Stimulated activated CD8-positive, alpha-beta memory T cell treated with anti-CD3 and anti-CD28 coated beads, Interleukin-15, amount 100 ng/mL, for 4 hours (primary cell): ENCODE results near the gene ARHGEF10L.

Source experiments
- DNase-seq, 2 donors: peaks; one replicate each; pipeline ENCODE4 v3.0.0-alpha.2; 2020; ENCODE audit warnings: low read depth in 2 of 2

ARHGEF10L gene

GRCh38 chr1:17523321-17524041, 16.0 kb upstream of the ARHGEF10L start:
- no peak for DNase-seq

GRCh38 chr1:17524645-17525044, 14.9 kb upstream of the ARHGEF10L start:
- DNase-seq, result no peak

DNA sequence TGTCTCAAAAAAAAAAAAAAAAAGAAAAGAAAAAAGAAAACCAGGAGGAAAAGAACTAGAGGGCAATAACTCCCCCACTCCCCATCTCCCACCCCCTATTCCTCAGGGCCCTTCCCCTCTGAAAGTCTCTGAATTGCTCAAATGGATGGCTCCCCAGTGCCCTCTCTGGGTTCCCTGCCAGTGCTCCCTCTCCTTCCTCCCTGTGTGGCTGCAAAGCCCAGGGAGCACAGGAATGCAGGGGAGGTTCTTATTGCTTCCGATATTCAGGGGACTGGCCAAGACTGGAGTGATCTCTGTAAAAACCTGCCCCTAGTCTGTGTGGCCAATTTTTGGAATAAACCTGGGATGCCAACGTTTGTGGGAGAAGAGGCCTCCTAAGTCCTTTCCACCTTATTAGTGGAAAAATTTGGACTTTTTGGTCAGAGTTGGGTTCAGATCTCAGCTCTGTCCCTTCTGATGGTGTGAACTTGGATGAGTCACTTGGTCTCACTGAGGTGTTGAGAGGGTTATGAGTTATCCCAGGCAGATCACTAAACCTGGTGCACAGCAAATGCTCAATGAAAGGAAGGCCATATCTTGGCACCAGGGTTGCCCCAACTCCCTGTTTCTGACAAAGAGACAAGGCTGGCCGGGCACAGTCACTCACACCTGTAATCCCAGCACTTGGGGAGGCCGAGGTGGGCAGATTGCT, 13.4 kb upstream of the ARHGEF10L start:
- DNase-seq, result no peak

- DNase-seq, result no peak
Observed at GRCh38 chr1:17527036-17527914, 12.2 kb upstream of the ARHGEF10L start.

DNA sequence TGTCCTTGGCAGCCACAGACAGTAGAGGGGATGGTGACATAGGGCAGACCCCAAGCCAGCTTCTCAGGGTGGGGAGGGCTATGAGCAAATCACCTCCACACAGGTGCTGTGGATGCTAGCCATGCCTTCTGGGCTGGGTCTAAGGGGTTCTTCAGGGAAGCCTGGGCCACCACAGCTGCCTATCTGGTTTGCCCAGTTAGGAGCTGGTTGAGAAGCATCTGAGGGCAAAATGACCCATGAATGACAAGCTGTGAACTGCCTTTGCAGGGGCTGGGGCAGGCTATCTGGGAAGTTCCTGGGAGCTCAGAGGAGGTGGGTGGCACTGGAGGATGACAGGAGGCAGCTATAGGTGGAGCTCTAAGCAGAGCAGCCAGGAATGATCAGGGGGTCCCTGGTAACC, 10.1 kb upstream of the ARHGEF10L start:
- DNase-seq, result no peak

DNA sequence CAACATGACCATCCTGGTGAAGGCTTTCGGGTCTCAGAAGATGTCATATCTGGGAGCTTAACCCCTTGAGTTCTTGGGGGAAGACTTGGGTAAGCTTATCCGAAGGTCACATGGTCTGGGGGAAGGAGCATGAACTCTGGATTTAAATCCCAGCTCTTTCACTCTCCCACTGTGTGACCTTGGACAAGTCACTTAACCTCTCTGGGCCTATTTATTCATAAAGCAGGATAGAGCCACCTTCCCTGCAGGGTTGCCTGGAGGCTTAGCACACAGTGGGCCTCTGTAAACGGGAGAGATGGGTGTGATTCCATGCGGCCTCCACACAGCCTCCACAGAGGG, 8.2 kb upstream of the ARHGEF10L start:
- DNase-seq, result no peak

GRCh38 chr1:17531682-17532487, 7.6 kb upstream of the ARHGEF10L start:
- DNase-seq, result no peak

DNA sequence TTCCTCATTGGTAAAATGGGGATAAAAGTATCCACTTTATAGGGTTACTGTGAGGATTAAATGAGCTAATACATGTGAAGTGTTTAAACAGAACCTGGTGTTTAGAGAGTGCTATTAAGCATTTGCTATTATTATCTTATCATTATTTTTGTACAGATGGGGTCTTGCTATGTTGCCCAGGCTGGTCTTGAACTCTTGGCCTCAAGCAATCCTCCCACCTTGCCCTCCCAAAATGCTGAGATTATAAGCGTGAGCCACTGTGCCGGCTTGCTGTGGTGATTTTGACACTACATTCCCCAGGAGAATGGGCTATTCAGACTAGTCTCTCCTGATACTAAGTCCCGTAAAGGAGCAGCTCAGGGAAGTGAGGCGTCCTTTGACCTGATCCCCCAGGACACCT, 6.3 kb upstream of the ARHGEF10L start:
- DNase-seq, result no peak

GRCh38 chr1:17535300-17535936, 4.1 kb upstream of the ARHGEF10L start:
- DNase-seq, result no peak

- no peak for DNase-seq
Observed at GRCh38 chr1:17538010-17538409, 1.5 kb upstream of the ARHGEF10L start.

GRCh38 chr1:17538428-17539117, 925 bp upstream of the ARHGEF10L start:
- DNase-seq, result no peak

DNA sequence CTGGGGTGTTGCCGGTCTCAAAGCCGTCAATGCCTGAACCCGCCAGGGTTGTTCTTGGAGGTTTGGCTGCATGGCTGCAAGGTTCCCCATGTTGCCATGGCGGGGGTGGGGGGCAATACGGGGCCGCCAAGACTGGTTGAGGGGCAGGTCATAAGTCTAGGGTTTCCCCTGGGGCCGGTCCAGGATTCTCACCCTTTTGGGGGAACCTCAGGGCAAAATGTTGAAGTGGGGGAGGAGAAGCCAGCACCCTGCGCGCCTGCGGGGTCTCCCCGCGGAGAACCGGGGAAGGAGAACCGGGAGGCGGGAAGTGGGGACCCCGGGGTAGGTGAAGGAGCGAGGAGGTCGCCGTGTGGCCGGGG, 401 bp upstream of the ARHGEF10L start:
- no peak for DNase-seq

DNA sequence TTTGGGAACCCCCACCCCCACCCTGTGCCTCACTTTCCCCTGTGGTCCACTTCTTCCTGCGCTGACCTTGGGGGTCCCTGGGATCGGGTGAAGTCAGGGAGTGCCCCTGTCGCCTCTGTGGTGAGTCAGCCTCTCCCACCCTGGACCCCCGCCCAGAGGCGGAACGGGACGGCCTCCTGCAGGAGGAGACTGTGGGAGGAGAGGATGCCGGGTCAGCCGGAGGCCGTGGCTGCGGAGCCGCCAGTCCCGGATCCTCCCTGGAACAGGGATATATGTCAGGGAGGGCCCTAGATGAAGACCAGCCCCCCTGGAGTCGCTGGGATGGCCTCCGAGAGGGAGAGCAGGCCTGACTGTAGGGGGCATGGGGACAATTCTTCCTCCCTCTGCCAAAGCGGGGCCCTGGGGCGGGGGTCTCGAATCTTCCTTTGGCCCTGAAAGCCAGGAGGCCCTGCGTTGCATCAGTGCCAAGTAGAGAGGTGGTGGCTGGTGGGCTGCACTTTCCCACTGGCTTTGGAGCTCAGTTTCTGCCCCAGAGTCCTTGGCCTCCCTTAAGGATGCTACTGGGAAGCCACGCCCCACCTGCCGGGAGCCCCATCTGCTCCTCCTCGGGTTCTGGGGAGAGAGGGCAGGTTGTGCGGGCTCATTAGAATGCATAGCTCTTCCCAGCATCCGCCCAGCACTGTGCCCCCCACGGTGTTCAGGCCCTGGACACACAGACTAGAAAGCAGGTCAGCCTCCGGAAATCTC, 930 bp downstream of the ARHGEF10L start:
- no peak for DNase-seq

DNA sequence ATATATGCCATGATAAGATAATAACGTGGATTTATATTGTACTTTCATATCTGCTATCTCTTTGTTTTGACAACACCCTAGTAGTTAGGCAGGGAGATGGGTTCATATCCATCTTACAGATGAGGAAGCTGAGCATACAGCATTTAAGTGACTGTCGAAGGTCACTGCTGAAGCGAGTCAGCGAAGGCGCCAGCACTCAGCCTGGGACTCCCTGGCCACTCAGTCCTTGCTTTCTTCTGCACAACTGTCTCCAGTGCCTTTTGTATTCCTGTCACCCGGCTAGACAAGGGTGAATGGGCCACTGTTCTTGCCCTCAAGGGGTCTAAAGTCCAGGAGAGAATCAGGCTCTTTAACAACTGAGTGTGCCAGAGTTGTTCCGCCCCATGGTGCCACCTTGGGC, 3.1 kb downstream of the ARHGEF10L start:
- no peak for DNase-seq

DNA sequence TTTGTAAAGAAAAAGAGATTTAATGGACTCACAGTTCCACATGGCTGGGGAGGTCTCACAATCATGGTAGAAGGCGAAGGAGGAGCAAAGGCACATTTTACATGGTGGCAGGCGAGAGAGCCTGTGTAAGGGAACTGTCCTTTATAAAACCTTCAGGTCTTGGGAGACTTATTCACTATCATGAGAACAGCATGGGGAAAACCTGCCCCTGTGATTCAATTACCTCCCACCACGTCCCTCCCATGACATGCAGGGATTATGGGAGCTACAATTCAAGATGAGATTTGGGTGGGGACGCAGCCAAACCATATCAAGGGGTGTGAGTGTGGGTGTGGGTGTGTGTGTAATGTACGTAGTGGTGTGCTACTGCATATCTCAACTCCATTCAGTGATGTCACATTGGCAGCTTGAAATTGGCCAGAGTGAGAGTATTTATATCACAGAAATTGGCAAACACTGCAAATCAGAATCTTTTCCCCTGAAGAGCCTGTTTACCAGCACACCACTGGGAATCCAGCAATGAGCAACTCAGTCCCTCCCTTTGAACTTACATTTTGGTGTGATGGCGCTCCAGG, 5.4 kb downstream of the ARHGEF10L start:
- DNase-seq, result no peak

DNA sequence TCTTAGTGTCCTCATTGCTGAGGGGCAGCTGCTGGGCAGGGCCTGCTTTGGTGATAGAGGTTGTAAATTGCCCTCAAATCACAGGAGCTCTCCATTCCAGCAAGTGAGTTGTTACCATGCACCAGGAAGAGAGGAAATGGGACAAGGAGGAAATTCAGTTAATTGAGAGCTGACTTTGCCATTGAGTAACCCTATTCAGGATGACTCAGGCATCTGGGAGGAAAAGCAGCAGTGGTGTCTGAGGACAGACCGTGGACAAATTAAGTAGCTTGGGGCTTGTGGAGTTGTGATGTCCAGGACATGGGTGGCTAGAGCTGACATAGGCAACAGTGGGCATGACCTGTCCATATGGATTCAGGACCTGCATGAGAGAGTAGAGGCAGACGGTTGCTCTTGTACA, 5.9 kb downstream of the ARHGEF10L start:
- no peak for DNase-seq

GRCh38 chr1:17546946-17547670, 7.6 kb downstream of the ARHGEF10L start:
- DNase-seq, result no peak

- DNase-seq, result no peak
Observed at GRCh38 chr1:17549384-17549783, 9.9 kb downstream of the ARHGEF10L start.
